Stimulated activated CD8-positive, alpha-beta memory T cell treated with anti-CD3 and anti-CD28 coated beads, Interleukin-4, amount 100 ng/mL, for 1 hour (primary cell): ENCODE results near the gene SORBS1.
"Not testable (repeated sequence)": the region's sequence is repeated elsewhere in the genome, so short reads cannot be mapped to it uniquely, and the experiment has no call there.

Source experiments
- DNase-seq, 2 donors: peaks; one replicate each; pipeline ENCODE4 v3.0.0-alpha.2; 2020; ENCODE audit warnings: low read depth in 2 of 2, low spot score in 1 of 2

SORBS1 gene

DNA sequence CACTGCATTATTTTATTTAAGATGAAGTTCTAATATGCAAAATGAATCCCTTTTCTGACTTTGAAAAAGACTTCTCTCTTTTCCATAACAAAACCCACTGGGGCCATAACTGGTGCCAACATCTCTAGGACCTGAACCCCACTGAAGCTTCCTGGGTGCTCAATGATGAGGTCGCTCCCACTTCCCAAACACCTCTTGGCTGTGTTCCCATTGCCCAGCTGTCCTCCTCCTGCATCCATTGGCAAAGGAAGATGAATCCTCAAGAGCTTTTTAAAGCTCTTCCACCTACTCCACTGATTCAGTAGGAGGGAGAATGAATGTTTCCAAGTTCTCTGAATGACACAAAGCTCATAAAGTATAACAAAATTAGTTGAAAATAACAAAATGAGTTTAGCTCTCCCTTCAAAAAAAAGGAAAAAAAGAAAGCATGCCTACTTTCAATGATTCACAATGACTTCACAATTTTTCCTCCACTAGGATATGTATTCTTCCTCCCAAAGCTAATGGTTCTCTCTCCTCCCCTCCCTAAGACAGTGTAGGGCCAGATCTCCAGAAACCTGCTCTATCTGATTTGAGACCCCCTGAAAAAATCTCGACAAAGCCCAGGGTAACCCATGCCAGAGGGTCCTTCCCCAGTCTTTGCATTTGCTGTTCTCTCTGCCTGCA lies 64.8 kb downstream of the SORBS1 start:
- no peak for DNase-seq

DNA sequence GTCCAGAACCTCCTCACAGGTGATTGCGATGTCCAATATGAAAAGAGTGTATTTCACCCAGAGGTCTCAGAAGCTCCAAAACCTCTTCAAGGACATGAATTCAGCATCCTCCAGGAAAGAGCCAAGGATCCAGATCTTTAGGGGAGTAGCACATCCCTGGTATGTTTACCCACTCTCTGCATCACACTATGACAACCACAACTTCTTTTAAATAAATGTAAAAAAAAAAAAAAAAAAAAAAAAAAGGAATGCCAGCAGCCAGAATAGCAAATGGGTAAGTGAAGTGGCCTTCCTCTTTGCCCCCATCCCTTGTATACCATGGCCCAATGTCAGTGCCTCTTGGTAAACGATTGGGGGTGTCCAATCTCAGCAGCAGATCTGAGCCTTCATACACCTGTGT lies 67.3 kb downstream of the SORBS1 start:
- no peak for DNase-seq

DNA sequence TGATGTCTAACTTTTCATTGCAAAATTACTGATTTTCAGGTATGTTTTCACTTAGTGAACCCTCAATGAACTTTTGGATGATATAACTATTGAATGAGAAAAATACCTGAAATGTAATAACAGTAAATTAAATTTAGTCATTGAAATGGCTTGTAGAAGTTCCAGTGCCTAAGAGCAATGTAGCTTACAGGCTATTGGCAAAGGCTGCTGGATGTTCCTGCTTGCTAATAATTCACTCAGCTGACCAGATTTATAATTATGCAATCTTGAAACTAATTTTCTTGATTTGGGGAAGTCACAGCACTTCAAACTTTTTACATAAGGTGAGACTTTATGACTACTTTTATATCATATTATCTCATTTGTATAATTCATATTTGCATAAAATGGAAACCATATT lies 73.2 kb downstream of the SORBS1 start:
- DNase-seq: no peak

DNA sequence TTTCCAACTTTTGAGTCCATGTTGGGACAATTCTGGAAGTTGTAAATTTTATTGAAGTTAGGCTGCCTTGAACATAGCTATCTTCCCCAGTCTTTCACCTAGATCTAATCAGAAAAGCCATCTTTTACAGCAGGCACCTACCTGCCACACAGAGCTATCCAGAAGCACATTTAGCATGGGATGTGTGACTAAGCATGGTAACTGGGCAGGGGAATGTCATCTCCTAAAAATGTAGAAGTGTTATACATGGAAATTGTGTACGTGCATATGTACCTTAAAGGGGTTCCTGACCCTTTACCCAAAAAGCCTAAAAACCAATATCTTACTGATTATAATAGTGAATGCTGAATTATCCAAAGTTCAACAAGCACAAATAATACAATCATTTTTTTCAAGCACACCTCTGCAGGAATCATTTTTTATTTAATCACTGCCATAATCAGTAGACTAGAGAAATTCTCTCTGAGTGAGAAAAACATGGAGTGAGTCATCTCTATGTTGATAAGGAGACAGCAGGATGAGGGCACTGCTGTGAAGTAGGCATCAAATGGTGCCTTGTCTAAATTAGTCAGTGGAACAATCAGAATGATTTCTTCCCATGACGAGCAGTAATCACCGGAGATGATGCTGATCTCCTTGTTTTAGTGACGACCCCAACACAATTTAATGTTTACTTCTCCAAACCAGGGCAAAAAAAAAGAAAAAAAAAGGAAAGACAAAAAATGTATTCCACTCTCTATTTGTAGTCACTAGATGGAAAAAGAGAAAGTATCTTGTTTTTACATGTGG lies 75.9 kb downstream of the SORBS1 start:
- DNase-seq: no peak

DNA sequence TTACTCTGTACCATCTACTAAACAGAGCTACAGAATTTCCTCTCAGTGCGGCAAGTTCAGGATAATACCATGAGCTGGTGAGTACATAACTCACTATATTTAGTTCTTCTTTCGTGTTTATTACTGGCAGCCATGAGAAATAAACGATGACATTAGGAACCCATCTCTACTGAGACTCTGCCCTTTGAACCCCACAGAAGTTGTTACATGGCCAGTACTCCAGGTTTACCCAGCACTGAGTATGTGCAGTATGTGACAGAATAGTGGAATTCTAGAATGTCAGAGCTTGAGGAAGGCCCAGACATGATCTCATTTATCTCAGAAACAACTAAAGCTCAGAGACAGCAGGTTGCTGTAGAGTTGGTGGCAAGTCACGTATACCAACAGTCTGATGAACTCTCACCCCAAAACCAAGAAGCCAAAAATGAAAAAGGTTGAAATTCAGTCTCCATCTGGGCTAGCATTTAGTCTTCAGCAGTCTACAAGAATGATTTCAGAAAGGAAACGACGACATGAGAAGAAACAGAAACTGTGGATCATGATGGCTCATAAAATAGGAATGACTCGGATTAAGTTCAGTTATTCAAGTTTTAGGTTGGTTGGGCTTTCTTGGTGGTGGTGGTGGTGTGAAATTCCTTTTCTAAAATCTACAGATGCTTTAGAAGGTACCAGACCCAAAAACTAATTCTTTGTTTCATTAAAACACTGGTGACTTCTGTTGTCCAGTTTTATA lies 78.5 kb downstream of the SORBS1 start:
- DNase-seq: no peak

DNA sequence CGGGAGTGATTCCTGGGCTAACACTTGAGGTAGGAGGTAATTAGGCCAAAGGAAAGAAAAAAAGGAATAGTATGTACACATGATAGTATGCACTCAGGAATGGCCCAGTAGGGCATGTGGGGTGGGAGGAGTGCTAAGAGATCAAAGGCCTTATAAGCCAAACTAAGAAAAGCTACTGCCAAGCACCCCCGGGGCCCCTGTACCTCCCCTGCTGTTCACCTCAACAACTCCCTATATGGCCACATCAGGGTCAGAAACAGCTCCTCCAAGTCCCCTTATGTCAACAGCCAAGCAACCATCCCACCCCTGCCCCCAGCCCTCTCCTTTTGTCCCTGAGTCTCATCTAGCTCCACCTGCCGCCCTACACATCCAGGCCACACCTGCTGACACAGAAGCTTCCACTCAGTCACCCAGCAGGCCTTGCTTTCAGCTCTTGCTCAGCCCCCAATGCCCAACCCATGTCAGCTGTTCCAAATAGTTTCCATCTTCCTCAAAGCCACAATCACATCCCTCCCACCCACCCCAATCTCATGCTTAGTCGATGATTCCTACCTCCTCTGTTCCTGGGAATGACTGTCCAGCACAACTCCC lies 80.2 kb downstream of the SORBS1 start:
- no peak for DNase-seq

DNA sequence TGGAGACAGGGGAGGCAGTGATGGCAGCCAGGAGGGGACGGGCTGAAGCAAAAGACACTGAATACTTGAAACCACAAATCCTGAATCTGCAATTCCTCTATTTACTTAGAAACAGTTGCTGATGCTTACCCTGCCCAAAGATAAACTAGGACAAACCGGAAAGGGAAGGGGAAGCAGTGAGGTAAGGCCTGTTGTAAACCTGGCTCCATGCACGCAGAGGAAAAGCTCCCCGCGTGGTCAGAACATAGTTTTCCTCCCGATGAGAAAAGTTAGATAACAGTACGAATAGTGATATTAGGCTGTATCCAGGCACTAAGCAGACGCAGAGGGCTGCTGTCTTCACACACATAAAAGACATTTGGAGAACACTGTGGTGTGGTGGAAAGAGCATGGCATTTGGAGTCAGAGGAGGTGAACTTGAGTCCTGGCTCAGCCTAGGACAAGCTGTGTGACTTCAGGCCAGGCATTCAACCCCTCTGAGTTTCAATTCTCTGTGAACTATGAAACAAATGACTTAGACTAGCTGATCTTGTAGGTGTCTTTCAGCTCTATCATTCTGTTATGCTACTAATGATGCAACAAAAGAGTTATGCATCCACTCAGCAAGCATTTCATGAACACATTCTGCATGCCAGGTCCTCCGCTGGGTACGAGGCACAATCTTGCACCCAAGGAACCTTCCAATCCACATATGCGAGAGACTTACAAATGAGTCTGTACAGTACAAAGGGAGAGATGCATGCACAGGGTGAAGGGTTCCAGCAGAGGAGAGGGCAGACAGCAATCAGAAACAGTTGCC lies 80.9 kb downstream of the SORBS1 start:
- no peak for DNase-seq

DNA sequence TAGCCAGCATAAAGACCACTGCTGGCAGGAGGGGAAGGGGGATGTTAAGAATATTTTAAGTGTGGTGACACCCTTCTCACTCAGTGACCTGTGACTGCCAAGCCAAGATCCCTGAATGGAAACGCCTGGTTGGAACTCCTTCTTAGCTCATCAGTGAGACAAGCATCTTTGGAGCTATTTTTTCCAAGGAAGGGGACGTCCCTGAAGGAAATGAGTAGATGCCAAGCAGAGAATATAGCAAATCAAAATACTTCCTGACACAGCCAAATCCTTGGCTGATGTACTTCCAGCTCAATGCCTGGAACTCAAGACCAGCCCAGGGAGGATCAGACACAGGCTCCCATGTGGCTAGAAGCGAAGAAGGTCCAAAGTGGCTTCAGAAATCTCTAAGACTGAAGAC lies 82.2 kb downstream of the SORBS1 start:
- DNase-seq: no peak

DNA sequence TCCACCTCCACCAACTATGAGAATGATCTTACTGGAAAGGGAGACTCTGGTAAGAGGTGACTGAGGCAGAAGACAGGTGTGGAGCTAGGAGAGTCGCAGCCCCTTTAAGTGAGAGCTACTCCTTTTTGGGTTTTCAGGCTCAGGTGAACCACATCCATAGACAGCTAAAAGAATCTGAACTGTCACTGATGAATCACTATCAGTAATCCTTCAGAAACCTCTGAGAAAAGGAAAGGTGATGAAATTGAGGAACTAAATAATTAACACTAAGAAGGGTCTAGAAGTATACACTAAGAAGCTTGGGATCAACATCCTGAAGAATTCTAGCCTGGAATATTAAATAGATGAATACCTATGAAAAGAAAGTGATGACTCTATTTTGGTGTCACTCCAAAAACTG lies 83.0 kb downstream of the SORBS1 start:
- no peak for DNase-seq

DNA sequence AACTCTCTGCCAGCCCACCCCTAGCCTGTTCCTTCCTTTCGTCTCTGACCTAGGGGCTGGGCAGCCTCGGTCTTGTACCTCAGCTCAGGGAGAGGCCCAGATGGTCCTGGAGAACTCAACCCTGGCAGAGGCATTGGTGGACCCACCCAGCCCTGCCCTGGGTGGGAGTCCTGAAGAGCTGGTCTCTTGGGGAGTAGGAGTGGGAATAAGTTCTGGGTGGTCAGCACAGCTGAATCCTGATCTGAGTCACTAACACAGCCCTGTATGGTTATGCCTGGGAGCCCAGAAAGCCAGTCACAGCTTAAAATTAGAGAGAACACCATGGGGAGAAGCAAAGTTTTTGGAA lies 84.0 kb downstream of the SORBS1 start:
- DNase-seq: no peak

DNA sequence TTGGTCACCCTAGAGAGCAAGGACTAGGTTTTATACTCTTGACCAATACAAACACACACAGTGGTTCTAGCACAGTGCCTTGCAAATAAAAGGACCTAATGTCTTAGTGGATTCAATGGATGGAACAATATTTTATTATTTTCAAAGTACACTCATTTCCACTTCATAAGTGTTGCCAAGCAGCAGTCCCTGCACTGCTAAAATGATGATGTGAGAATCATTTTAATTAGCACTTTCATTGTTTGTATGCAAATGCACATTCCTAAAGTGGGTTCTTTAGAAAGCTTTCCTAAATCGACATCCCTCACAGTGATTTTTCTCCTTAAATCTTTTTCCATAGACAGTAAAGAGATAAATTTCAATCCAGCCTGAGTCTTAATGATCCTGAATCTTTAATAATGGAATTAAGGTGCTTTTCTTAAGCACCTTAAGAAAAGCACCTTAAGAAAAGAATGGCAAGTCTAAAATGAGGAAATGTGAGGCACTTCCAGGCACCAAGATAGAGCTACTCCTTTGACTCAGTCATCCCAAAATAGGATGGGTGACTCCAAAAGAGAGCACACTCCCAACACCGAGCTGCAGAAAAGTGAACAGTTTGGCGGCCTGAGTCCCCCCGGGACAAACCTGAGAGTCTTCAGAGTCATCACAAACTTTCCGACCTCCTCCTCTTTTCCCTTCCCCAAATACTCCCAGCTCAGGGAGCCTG lies 84.5 kb downstream of the SORBS1 start:
- no peak for DNase-seq

DNA sequence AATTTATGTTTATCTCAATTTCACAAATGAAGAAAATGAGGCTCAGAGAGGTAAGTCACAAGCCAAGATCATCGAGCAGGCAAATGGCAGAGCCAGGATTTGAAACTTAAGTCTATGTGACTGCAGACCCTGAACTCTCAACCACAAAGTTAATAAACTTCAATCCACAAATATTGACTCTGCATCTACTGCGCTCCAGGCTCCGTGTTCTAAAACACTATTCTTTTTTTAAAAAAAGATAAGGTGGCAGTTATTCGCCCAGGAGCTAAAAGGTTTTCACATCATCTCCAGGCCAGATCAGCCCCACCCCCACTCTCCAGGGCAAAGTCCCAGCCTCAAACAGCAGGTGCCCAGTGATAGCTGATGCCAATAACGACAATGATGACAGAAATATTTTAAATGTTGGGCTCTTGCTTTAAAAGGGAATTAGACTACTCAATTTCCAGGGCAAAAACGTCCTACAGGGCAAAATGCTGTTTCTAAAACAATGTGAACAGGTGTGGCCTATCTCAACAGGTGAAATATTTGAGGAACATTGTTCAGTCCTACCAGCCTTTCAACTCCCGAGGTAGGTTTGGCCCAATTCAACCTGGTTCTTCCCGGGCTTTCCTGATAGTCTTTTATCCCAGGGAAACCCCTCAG lies 85.2 kb downstream of the SORBS1 start:
- DNase-seq: no peak

DNA sequence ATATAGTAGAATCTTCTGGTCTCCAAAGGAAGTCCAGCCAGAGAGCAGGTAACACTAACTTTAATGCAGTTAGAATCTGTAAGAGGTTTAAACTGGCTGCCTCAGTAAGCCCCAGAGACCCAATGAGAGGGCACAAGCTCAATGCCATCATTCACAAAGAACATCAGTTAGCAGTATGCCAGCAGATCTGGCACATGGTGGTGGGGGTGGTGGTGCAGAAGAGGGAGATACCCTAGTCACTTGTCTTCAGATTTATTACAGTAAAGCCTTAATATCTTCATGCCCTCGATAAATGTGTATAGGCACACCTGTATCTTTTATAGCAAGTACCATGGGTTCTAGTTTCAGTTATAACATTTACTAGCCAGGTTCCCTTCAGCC lies 86.2 kb downstream of the SORBS1 start:
- DNase-seq: no peak

DNA sequence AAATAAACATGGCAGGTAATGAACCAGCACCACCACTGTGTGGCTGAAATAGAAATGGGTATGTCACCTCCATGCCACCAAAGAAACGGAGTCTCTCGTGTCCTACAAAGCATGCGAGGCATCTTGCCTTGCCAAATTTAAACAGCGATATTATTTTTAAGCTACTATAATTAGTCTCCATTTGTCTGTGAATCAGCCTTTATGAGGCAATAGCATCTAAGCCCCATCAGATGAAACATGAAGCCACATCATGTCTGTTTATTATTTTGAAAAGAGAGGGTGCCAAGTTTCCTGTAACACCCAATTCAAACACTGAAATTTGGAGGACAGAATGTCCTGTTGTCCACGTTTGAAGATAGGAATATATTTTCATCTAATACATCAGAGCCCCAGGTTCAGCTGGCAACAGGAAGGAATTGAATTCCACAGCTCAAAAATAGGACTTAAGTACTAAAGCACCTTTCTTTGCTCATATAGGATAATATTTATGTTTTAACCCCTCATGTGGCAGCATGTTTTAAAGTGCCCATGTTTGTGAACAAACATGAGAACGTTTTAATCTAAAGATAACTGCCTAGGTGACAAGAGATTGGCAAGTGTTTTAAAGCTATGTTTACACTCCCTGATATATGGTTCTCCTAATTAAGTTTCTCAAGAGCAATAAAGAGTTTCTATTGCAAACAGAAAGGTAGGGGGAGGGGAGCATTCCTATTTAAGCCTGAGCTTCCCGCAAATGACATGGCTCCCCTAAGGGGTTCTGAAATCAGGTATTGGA lies 86.8 kb downstream of the SORBS1 start:
- no peak for DNase-seq

DNA sequence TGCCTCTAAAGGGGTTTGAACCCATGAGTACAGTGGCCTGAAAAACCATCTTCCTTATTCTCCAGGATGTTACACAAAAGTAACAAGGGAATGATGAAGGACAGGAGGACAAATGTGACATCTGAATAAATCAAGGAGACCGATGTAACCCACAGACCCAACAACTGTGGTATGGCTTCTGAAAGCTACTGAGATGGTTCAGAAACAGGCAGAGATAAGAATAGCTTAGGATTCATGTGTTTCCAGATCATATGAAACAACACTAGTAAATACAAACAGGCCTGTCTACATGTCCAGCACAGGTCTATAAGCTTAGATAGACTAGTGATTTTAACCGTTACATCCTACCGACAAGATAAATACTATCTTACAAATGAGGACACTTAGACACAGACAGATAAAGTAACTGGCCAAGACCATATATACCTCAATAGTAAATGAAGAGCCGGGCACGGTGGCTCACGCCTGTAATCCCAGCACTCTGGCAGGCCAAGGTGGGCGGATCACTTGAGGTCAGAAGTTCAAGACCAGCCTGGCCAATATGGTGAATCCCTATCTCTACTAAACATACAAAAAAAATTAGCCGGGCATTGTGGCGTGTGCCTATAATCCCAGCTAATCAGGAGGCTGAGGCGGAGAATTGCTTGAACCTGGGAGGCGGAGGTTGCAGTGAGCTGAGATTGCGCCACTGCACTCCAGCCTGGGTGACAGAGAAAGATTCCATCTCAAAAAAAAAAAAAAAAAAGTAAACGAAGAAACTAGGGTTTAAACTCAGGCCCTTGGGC lies 88.7 kb downstream of the SORBS1 start:
- no peak for DNase-seq

DNA sequence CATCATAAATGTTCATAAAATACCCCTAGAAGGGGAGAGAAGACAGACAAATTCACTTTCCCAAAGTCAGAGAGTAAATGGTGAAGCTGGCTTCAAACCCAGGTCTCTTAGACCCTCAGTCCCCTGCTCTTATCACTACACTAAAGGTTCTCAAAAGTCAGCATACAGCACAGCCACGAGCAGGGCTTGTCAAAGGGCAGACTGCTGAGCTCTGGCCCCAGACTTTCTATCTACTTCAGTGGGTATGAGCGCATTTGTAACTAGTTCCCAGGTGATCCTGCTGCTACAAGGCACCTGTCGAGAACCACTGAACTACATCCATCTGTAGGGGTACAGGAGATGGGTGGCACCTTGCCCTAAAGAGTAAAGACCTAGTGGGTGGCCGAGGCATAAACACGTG lies 91.5 kb downstream of the SORBS1 start:
- no peak for DNase-seq

DNA sequence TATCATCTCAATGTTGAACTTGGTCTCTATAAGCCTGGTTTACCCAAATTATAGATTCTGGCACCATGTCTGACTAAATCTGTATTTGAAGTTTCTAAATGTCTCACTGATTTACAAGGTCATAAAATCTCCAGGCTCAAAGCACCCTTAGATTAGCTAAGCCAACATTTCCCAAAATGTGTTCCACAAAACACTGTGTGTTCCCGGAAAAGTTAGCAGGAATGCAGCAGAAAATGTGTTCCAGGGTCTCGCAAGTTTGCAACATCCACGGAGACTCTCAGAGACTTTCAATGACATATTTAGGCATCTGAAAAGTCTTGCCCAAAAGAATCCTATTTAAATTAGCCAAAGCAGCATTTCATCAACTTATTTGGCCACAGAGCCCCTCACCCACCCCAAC lies 91.9 kb downstream of the SORBS1 start:
- no peak for DNase-seq

DNA sequence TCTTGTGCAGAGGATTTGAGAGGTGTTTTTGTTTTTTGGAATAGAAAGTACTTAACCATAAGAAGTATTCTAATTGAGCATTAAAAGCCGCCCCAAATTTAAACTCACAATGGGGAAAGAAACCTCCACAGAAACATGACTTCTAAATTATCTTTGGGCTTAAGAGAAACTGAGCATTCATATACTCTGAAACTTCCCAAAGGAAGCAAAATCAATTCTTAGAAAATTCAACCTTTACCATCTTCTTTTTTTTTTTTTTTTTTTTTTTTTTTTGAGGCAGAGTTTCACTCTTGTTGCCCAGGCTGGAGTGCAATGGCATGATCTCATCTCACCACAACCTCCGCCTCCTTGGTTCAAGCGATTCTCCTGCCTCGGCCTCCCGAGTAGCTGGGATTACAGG lies 93.5 kb downstream of the SORBS1 start:
- not testable (repeated sequence) for DNase-seq
